Vagina (tissue), 2 donors: ENCODE results near the gene FOXN3. TPM values are rescaled to one million over a fixed set of nuclear protein-coding genes. Genes with fewer than 3 reads are reported as not detected.

Experiments used
- DNase-seq, 2 donors: peaks; one replicate each; pipeline ENCODE4 v3.0.0-alpha.2; 2017; ENCODE audit errors: extremely low spot score in 2 of 2
- H3K27ac ChIP-seq: fragments of 200-600 bp; sonication (generic); one replicate; pipeline ENCODE4 v1.5.1; 2019
- H3K27me3 ChIP-seq: fragments of 200-600 bp; sonication (generic); one replicate; pipeline ENCODE4 v1.5.1; 2019
- H3K36me3 ChIP-seq, 2 donors: fragments of 200-600 bp; sonication (generic); one replicate each; pipeline ENCODE4 v1.5.1; 2017 to 2019
- H3K4me1 ChIP-seq: fragments of 200-600 bp; sonication (generic); one replicate; pipeline ENCODE4 v1.5.1; 2019
- H3K4me3 ChIP-seq, 2 donors: fragments of 200-600 bp; sonication (generic); 1 replicate in 1 of 2; 2 replicates in 1 of 2; pipeline ENCODE4 v1.5.1; 2016 to 2019
- H3K9me3 ChIP-seq: fragments of 200-600 bp; sonication (generic); one replicate; pipeline ENCODE4 v1.5.1; 2019
- CTCF ChIP-seq, 3 experiments: fragments of 450-650 bp in 2 of 3; fragments of 200-600 bp in 1 of 3; sonication (generic) in 1 of 3; IDR thresholded peaks; one replicate each; pipeline ENCODE4 v1.5.1; 2017 to 2019; ENCODE audit warnings: antibody characterized with exemption in 3 of 3, mild to moderate bottlenecking in 2 of 3, moderate library complexity in 2 of 3
- POLR2A ChIP-seq, 2 donors: fragments of 450-650 bp; IDR thresholded peaks; one replicate each; pipeline ENCODE4 v1.6.1; 2017; ENCODE audit warnings: antibody characterized with exemption in 2 of 2, mild to moderate bottlenecking in 2 of 2, moderate library complexity in 2 of 2
- POLR2AphosphoS5 ChIP-seq, 2 donors: sonication (generic); formaldehyde crosslinking; IDR thresholded peaks; one replicate each; pipeline ENCODE4 v1.9.0; 2017; ENCODE audit warnings: antibody characterized with exemption in 2 of 2, mild to moderate bottlenecking in 2 of 2, low read depth in 1 of 2; ENCODE audit not compliant: insufficient read depth in 1 of 2
- intact Hi-C: fragments of 100-400 bp; cut with DNase I; formaldehyde crosslinking; loops from one replicate; pipeline ENCODE4 v1.15.1; 2023
- total RNA-seq: library from RNA; depleted of rRNA; stranded (reverse); fragments of >200 nt; gene quantifications from one replicate; pipeline ENCODE4 v1.2.3, GENCODE V29; 2016

FOXN3 gene
- total RNA-seq, 1 donor from 2014 or later: 111 TPM

- Histone ChIP-seq H3K27me3 (no peaks in the 10 kb centered on the region), H3K36me3 (peaks cover 0 to 27% of the 10 kb centered on the region in 2 donors), H3K9me3 (no peaks in the 10 kb centered on the region), H3K4me3 (no peak overlapping the region), H3K27ac (no peak overlapping the region), H3K4me1 (peaks cover 55% of the 10 kb centered on the region)
- DNase-seq: no peak
- intact Hi-C loops: no loop called here
- TF ChIP-seq POLR2A (IDR thresholded peaks at IDR 0.05) (no peak), CTCF (IDR thresholded peaks at IDR 0.05) (no peak)
Measured at GRCh38 chr14:89349171-89350008, 67.6 kb downstream of the FOXN3 start.

- Histone ChIP-seq H3K9me3 (no peaks in the 10 kb centered on the region), H3K27ac (no peak overlapping the region), H3K27me3 (no peaks in the 10 kb centered on the region), H3K4me1 (peaks cover 60% of the 10 kb centered on the region), H3K36me3 (peaks cover 0 to 27% of the 10 kb centered on the region in 2 donors), H3K4me3 (no peak overlapping the region)
- intact Hi-C loops: no loop called here
- DNase-seq: no peak
- TF ChIP-seq CTCF (IDR thresholded peaks at IDR 0.05) (no peak), POLR2AphosphoS5 (IDR thresholded peaks at IDR 0.05; ENCODE audit: insufficient read depth in 1 of 2, low read depth in 1 of 2) (no peak), POLR2A (IDR thresholded peaks at IDR 0.05) (no peak)
Measured at GRCh38 chr14:89348722-89349121, 68.3 kb downstream of the FOXN3 start.

GRCh38 chr14:89347885-89348284 lies 69.1 kb downstream of the FOXN3 start:
- Histone ChIP-seq H3K36me3 (peaks cover 0 to 27% of the 10 kb centered on the region in 2 donors), H3K27ac (no peak overlapping the region), H3K9me3 (no peaks in the 10 kb centered on the region), H3K27me3 (no peaks in the 10 kb centered on the region), H3K4me1 (peaks cover 60% of the 10 kb centered on the region), H3K4me3 (no peak overlapping the region)
- no peak for DNase-seq
- intact Hi-C loops: no loop called here
- TF ChIP-seq CTCF (IDR thresholded peaks at IDR 0.05) (no peak), POLR2A (IDR thresholded peaks at IDR 0.05) (no peak), POLR2AphosphoS5 (IDR thresholded peaks at IDR 0.05; ENCODE audit: insufficient read depth in 1 of 2, low read depth in 1 of 2) (no peak)

- intact Hi-C loops: no loop called here
- no peak for DNase-seq
Measured at GRCh38 chr14:89344920-89345254, 72.1 kb downstream of the FOXN3 start.

More at GRCh38 chr14:89344920-89345254, 72.1 kb downstream of the FOXN3 start:
- TF ChIP-seq POLR2AphosphoS5 (IDR thresholded peaks at IDR 0.05; ENCODE audit: insufficient read depth in 1 of 2, low read depth in 1 of 2) (no peak), CTCF (IDR thresholded peaks at IDR 0.05) (no peak), POLR2A (IDR thresholded peaks at IDR 0.05) (no peak)
- no peak overlapping the region for H3K4me3 ChIP-seq
- H3K36me3 ChIP-seq: peaks cover 0 to 27% of the 10 kb centered on the region in 2 donors
- no peak overlapping the region for H3K27ac ChIP-seq
- no peaks in the 10 kb centered on the region for H3K27me3 ChIP-seq
- H3K4me1 ChIP-seq: peaks cover 49% of the 10 kb centered on the region
- H3K9me3 ChIP-seq: no peaks in the 10 kb centered on the region
